Stomach (tissue), 4 donors: Measurements from ENCODE around the gene CADM3.

ENCODE experiments used
- POLR2A ChIP-seq, 4 donors: fragments of 450-650 bp; IDR thresholded peaks; one replicate each; pipeline ENCODE4 v1.6.1; 2016; ENCODE audit warnings: antibody characterized with exemption in 4 of 4, control low read depth in 2 of 4, mild to moderate bottlenecking in 1 of 4, moderate library complexity in 1 of 4
- TF ChIP-seq, protein P1 (sequence below), 7 experiments: fragments of 450-650 bp in 4 of 7; fragments of 200-600 bp in 3 of 7; sonication (generic) in 3 of 7; IDR thresholded peaks; one replicate each; pipeline ENCODE4 v1.5.1; 2016 to 2019; ENCODE audit warnings: antibody characterized with exemption in 7 of 7, control low read depth in 2 of 7, mild to moderate bottlenecking in 1 of 7

DNA sequence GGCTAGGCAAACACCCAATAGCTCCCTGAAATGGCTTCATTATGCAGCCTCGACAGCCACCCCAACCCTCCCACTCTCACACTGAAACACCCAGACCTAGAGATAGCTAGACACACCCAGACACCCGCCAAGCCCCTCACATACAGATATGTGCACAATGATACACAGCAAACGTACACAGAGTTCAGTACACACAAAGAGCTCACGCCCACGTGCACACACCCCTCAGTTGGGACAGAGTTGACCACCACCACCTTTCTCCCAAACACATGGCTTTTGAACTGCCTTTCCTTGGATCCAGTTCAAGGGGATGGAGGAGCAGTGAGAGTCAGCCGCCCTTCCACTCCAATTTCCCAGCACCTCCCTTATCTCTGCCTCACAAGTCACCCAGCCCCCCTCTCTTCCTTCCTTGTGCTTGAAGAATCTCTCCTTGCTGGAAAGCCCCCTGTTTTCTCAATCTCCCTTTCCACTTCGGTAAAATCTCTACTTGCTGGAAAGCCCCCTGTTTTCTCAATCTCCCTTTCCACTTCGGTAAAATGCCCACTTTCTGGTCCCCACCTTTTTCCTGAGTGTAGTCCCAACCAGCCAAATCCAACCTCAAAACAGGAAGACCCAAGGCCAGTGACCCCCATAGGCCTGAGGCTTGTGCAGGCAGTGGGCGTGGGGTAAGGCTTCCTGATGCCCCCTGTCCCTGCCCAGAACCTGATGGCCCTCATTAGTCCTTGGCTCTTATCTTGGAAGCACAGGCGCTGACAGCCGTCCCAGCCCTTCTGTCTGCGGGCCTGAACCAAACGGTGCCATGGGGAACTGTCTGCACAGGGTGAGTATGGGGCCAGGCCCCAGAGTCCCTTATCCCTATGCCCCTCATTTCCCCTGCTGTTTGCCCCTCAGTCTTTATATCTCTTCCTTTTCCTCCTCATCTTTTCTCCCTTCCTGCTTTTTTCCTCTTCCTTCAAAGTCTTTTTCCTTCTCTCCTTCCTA is 33.0 kb downstream of the CADM3 start, which contains the start of gene ACKR1:
- TF ChIP-seq POLR2A (IDR thresholded peaks at IDR 0.05): no peak
- TF ChIP-seq, protein P1, sequence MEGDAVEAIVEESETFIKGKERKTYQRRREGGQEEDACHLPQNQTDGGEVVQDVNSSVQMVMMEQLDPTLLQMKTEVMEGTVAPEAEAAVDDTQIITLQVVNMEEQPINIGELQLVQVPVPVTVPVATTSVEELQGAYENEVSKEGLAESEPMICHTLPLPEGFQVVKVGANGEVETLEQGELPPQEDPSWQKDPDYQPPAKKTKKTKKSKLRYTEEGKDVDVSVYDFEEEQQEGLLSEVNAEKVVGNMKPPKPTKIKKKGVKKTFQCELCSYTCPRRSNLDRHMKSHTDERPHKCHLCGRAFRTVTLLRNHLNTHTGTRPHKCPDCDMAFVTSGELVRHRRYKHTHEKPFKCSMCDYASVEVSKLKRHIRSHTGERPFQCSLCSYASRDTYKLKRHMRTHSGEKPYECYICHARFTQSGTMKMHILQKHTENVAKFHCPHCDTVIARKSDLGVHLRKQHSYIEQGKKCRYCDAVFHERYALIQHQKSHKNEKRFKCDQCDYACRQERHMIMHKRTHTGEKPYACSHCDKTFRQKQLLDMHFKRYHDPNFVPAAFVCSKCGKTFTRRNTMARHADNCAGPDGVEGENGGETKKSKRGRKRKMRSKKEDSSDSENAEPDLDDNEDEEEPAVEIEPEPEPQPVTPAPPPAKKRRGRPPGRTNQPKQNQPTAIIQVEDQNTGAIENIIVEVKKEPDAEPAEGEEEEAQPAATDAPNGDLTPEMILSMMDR (IDR thresholded peaks at IDR 0.05): no peak
